NCI-H2227 (cell line): ENCODE results near the gene GOLGA6C.
"Not testable (repeated sequence)": the region's sequence is repeated elsewhere in the genome, so short reads cannot be mapped to it uniquely, and the experiment has no call there.

Source experiments
- DNase-seq: peaks from one replicate; lab custom pipeline; 2025; ENCODE audit not compliant: unreplicated experiment; lab: John Stamatoyannopoulos, UW

Gene GOLGA6C

GRCh38 chr15:75227663-75228280 is 30.4 kb upstream of the GOLGA6C start:
- no peak for DNase-seq

- no peak for DNase-seq
Measured at GRCh38 chr15:75228787-75229186, 29.3 kb upstream of the GOLGA6C start.

GRCh38 chr15:75229191-75230015 is 28.7 kb upstream of the GOLGA6C start:
- no peak for DNase-seq

- DNase-seq = no peak
Measured at GRCh38 chr15:75230016-75230343, 28.2 kb upstream of the GOLGA6C start.

GRCh38 chr15:75230551-75231371 is 27.4 kb upstream of the GOLGA6C start:
- no peak for DNase-seq

GRCh38 chr15:75231836-75232235 is 26.3 kb upstream of the GOLGA6C start:
- no peak for DNase-seq

- DNase-seq = no peak
Measured at GRCh38 chr15:75232252-75232813, 25.8 kb upstream of the GOLGA6C start.

GRCh38 chr15:75232826-75233503 is 25.2 kb upstream of the GOLGA6C start:
- DNase-seq = no peak

- DNase-seq = no peak
Measured at GRCh38 chr15:75233504-75234190, 24.5 kb upstream of the GOLGA6C start.

- DNase-seq = no peak
Measured at GRCh38 chr15:75234191-75234810, 23.8 kb upstream of the GOLGA6C start.

- no peak for DNase-seq
Measured at GRCh38 chr15:75235051-75235673, 23.0 kb upstream of the GOLGA6C start.

- DNase-seq = no peak
Measured at GRCh38 chr15:75235760-75236729, 22.1 kb upstream of the GOLGA6C start.

GRCh38 chr15:75237316-75237982 is 20.7 kb upstream of the GOLGA6C start:
- no peak for DNase-seq

GRCh38 chr15:75238150-75238549 is 20.0 kb upstream of the GOLGA6C start:
- no peak for DNase-seq

GRCh38 chr15:75245741-75246140 is 12.4 kb upstream of the GOLGA6C start:
- DNase-seq = not testable (repeated sequence)

GRCh38 chr15:75248991-75249390 is 9.1 kb upstream of the GOLGA6C start:
- DNase-seq = not testable (repeated sequence)

GRCh38 chr15:75249726-75250125 is 8.4 kb upstream of the GOLGA6C start:
- no peak for DNase-seq

- not testable (repeated sequence) for DNase-seq
Measured at GRCh38 chr15:75251343-75251742, 6.8 kb upstream of the GOLGA6C start.
